Kidney (tissue), 14 donors: ENCODE measurements around the gene TMEM170B. TPM values are rescaled to one million over a fixed set of nuclear protein-coding genes. Genes with fewer than 3 reads are reported as not detected.

Source experiments
- DNase-seq, 5 donors: peaks; one replicate each; pipeline ENCODE4 v3.0.0-alpha.2; 2013 to 2020
- FAIRE-seq: peaks from 2 replicates; lab custom pipeline; 2012; peaks lifted over from hg19 to GRCh38; lab: Jason Lieb, UNC
- H3K27ac ChIP-seq, 2 donors: one replicate each; pipeline ENCODE4 v1.7.0; 2013; ENCODE audit warnings: low read depth in 2 of 2, low read length in 2 of 2, inconsistent platforms in 1 of 2
- H3K27me3 ChIP-seq: one replicate; pipeline ENCODE4 v1.7.1; 2013; ENCODE audit warnings: low read length, inconsistent platforms; ENCODE audit not compliant: control insufficient read depth, insufficient read depth
- H3K36me3 ChIP-seq, 3 donors: one replicate each; pipeline versions ENCODE4 v1.7.0 to v1.7.1; 2013; ENCODE audit warnings: low read length in 3 of 3, control low read depth in 1 of 3, inconsistent platforms in 1 of 3; ENCODE audit not compliant: insufficient read depth in 3 of 3, control insufficient read depth in 2 of 3
- H3K4me1 ChIP-seq, 3 donors: one replicate each; pipeline versions ENCODE4 v1.7.0 to v1.7.1; 2013; ENCODE audit warnings: low read length in 3 of 3, inconsistent platforms in 1 of 3, low read depth in 1 of 3; ENCODE audit not compliant: control insufficient read depth in 2 of 3, insufficient read depth in 2 of 3
- H3K4me3 ChIP-seq, 3 donors: one replicate each; pipeline versions ENCODE4 v1.7.0 to v1.8.1; 2013; ENCODE audit warnings: low read length in 3 of 3, control low read depth in 1 of 3, inconsistent platforms in 1 of 3
- H3K9ac ChIP-seq, 3 donors: one replicate each; pipeline versions ENCODE4 v1.7.0 to v1.7.1; 2013; ENCODE audit warnings: low read length in 3 of 3, control low read depth in 1 of 3, inconsistent platforms in 1 of 3
- H3K9me3 ChIP-seq, 3 donors: one replicate each; pipeline versions ENCODE4 v1.7.0 to v1.7.1; 2013; ENCODE audit warnings: low read length in 3 of 3, control low read depth in 1 of 3, inconsistent platforms in 1 of 3; ENCODE audit not compliant: control insufficient read depth in 2 of 3, insufficient read depth in 1 of 3
- CTCF ChIP-seq: IDR thresholded peaks from 3 replicates; pipeline ENCODE4 v1.5.1; 2012; ENCODE audit warnings: mild to moderate bottlenecking, moderate library complexity, borderline replicate concordance; ENCODE audit not compliant: insufficient read depth; ENCODE audit errors: extremely low read depth
- intact Hi-C: fragments of 100-400 bp; cut with DNase I; formaldehyde crosslinking; loops from one replicate; pipeline ENCODE4 v1.11.1; 2022
- polyA plus RNA-seq: library from polyadenylated mRNA; stranded (reverse); fragments of 350-450 nt; fragmentation: Illumina TruSeq; extraction: RNeasy Lipid Tissue Mini Kit (QIAGEN cat#74804); gene quantifications from one replicate; pipeline ENCODE4 v1.2.3, GENCODE V29; 2014; ENCODE audit warnings: low read depth, low replicate concordance; ENCODE audit not compliant: insufficient read depth
- total RNA-seq: library from RNA; stranded (reverse); fragmentation: NEBNext Ultra II Directional; extraction: Animal tissue kit (Norgen Biotek cat#: 25700); gene quantifications from one replicate; pipeline ENCODE4 v1.2.1, GENCODE V29; 2021
- donor health status: control.
- donor health status: control.
- donor health status: control.
- donor health status: control.
- donor health status: control.
- donor health status: DM: yes; HTN: yes; CAD: no.
- donor health status: Normal renal cell carcinoma (clear cell type).

TMEM170B gene
- total and polyA plus RNA-seq, 2 donors from 2014 or later, result 2.7 to 3.7 TPM

- FAIRE-seq (no peak), DNase-seq (no peak)
- H3K9ac ChIP-seq, result no peak overlapping the region
- no peak overlapping the region for H3K4me3 ChIP-seq
- no peak overlapping the region for H3K27ac ChIP-seq
- no peaks in the 10 kb centered on the region for H3K36me3 ChIP-seq
- no peaks in the 10 kb centered on the region for H3K9me3 ChIP-seq
- intact Hi-C loops, result no loop called here
- no peaks in the 10 kb centered on the region for H3K4me1 ChIP-seq
- H3K27me3 ChIP-seq, result no peaks in the 10 kb centered on the region
- no peak for TF ChIP-seq CTCF
Observed at GRCh38 chr6:11525468-11526155, 11.9 kb upstream of the TMEM170B start.

GRCh38 chr6:11526156-11526505 is 11.4 kb upstream of the TMEM170B start:
- Histone ChIP-seq H3K9me3 (no peaks in the 10 kb centered on the region), H3K36me3 (no peaks in the 10 kb centered on the region), H3K4me1 (no peaks in the 10 kb centered on the region), H3K4me3 (no peak overlapping the region), H3K27ac (no peak overlapping the region), H3K9ac (no peak overlapping the region), H3K27me3 (no peaks in the 10 kb centered on the region)
- TF ChIP-seq CTCF, result no peak
- intact Hi-C loops, result no loop called here
- DNase-seq, result no peak
- no peak for FAIRE-seq

- H3K27me3 ChIP-seq, result no peaks in the 10 kb centered on the region
- no peaks in the 10 kb centered on the region for H3K4me1 ChIP-seq
- H3K4me3 ChIP-seq, result no peak overlapping the region
- no peak overlapping the region for H3K27ac ChIP-seq
- FAIRE-seq, result no peak
- no peak for TF ChIP-seq CTCF
- H3K9ac ChIP-seq, result no peak overlapping the region
- DNase-seq, result no peak
- intact Hi-C loops, result no loop called here
- H3K9me3 ChIP-seq, result no peaks in the 10 kb centered on the region
- no peaks in the 10 kb centered on the region for H3K36me3 ChIP-seq
Observed at GRCh38 chr6:11527274-11527870, 10.2 kb upstream of the TMEM170B start.

- H3K9ac ChIP-seq, result no peak overlapping the region
- FAIRE-seq (no peak), DNase-seq (no peak)
- H3K27me3 ChIP-seq, result no peaks in the 10 kb centered on the region
- intact Hi-C loops, result no loop called here
- no peaks in the 10 kb centered on the region for H3K9me3 ChIP-seq
- no peaks in the 10 kb centered on the region for H3K4me1 ChIP-seq
- H3K36me3 ChIP-seq, result no peaks in the 10 kb centered on the region
- TF ChIP-seq CTCF, result no peak
- H3K4me3 ChIP-seq, result no peak overlapping the region
- H3K27ac ChIP-seq, result no peak overlapping the region
Observed at GRCh38 chr6:11528996-11529395, 8.6 kb upstream of the TMEM170B start.
